HG03039 (cell line): ENCODE results near the gene ROR2.
"Not testable (repeated sequence)": the region's sequence is repeated elsewhere in the genome, so short reads cannot be mapped to it uniquely, and the experiment has no call there.

Experiments used
- ATAC-seq: cut with Tn5 transposase; IDR thresholded peaks from one replicate; pipeline ENCODE4 v1.9.1; 2021; ENCODE audit warnings: mild to moderate bottlenecking, moderate library complexity; ENCODE audit not compliant: unreplicated experiment

The ROR2 gene

DNA sequence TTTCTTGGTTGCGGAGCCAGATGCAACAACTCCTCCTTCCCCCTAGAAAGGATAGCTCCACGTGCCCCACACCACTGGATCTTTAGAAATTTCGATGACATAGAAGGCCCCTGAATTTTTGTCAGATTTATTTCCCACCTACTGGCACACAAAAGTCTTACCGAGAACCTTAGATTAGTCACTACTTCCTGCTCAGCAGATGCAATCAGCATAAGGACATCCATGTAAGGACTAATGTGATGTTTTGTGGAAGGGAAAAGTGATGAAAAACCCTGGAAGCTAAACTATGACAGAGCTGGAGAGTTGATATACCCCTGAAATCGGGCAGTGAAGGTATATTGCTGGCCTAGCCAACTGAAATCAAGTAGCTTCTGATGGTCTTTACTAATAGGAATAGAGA lies 400.9 kb downstream of the ROR2 start:
- ATAC-seq, result no peak

DNA sequence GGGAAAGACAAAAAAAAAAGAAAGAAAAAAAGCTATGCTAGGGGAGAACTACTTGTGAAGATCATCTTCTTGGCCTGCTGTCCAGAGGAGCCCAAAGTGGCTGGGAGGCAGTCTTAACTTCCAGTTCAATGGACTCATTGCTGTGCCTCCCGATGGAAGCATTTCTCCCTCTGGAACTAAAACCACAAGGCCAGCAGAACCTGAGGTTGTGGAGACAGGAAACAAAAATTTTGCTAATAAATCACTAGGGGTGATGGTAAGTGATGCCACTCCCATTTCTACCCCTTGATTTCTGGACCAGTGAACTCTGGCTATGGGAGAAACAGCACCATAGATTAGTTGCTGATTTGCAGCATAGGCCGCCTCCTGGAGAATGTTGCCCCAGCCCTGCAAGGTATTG lies 402.9 kb downstream of the ROR2 start:
- no peak for ATAC-seq

DNA sequence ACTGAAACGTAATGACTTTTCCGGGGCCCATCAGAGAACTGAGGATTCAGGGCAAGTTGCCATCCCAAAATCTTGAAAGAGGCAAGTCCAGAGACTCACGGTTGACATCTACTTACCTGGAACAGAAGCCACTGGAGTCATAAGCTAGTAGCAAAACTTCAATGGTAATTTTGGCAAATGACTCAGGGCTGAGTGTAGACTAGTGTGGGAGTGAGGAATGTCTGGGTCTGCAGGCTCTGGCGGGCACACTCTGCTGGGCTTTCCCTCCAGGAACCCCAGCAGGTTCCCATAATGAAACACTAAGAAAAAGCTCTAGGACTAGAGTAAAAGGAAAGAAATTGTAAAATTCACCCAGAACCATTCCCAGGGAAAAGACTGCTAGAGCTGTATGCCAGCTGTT lies 403.5 kb downstream of the ROR2 start:
- no peak for ATAC-seq

DNA sequence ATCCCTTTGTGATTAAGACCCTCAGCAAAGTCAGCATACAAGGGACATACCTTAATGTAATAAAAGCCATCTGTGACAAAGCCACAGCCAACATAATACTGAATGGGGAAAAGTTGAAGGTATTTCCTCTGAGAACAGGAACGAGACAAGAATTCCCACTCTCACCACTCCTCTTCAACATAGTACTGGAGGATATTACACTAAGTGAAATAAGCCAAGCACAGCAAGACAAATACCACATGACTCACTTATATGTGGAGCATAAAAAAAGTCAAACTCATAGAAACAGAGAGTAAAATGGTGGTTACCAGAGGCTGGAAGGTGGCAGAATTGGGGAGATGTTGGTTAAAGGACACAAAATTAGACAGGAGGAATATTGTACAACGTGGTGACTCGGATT lies 408.3 kb downstream of the ROR2 start:
- ATAC-seq, result no peak

DNA sequence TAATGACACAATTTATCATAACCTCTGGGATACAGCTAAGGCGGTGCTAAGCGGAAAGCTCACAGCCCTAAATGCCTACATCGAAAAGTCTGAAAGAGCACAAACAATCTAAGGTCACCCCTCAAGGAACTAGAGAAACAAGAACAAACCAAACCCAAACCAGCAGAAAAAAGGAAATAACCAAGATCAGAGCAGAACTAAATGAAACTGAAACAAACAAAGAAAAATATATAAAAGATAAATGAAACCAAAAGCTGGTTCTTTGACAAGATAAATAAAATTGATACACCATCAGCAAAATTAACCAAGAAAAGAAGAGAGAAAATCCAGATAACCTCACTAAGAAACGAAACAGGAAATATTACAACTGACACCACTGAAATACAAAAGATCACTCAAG lies 409.5 kb downstream of the ROR2 start:
- not testable (repeated sequence) for ATAC-seq

DNA sequence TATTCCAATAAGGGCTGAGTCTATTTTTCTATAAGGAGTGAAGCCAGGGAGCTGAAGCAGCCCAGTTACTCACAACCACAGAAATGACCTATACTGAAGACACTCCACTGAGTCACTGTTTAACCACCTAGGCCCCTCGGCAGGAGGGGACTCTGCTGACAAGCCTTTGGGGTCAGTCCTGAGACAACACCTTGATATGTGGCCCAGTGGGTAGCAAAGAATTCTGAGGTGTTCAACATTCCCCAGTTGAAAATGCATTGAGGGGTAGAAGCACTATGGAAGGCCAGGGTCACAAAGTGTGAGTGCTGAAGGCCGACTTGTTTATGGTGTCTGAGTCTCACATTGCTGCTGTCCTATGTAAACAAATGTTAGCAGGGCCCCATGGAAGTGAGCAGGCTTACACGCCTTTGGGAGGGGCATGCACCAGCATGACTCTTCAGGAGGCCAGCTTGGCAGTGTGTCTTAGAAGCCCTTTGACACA lies 413.8 kb downstream of the ROR2 start:
- ATAC-seq, result no peak

DNA sequence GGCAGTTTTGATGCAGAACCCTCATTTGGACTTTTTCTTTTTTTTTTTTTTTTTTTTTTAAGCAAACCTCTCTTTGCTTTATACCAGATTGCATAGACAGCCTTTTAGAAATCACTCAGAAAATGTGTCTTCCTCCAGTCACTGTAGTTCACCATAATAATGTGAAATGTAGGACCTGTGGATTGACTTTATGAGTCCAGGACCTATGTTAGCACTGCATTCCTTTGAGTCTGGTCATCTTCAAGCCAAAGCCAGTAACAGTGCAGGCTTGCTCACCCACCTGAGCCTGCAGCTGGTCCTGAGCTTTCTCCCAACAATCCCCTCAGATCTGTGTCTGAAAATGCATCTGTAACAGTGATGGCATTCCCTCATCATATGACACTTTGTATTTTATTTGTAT lies 415.7 kb downstream of the ROR2 start:
- ATAC-seq, result no peak

DNA sequence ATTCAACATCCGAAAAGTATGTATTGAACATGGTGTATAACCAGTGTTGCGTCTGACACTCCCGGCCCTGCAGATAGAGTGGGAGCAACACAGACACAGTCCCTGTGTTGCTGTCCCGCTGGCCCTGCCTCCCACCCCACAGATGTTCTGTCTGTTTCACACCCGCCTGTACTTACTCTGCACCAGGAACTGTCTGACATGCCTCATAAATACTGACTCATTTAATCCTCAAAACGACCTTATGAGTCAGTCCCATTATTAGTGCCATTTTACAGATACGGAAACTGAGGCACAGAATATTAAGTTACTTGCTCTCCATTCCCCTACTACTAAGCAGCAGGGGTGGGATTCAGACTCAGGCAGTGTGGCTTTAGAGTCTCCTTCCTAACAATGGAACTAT lies 416.6 kb downstream of the ROR2 start:
- no peak for ATAC-seq

DNA sequence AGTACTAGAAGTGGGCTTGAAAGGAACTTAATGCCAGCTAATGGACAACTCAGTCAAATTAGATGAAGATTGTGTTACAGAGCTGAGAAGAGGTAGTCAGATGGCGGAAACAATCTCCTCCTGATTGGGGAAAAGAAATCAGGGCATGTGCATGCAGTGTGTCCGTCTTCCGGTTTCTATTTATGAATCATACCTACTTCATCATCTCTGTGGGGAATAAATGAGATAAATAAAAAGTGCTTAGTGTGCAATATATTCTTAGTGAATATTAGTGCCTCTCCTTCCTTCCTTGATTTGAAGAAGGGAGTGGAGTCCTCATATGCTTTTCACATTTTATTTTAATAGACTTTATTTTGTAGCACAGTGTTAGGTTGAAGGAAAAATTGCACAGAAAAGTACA lies 417.7 kb downstream of the ROR2 start:
- no peak for ATAC-seq

DNA sequence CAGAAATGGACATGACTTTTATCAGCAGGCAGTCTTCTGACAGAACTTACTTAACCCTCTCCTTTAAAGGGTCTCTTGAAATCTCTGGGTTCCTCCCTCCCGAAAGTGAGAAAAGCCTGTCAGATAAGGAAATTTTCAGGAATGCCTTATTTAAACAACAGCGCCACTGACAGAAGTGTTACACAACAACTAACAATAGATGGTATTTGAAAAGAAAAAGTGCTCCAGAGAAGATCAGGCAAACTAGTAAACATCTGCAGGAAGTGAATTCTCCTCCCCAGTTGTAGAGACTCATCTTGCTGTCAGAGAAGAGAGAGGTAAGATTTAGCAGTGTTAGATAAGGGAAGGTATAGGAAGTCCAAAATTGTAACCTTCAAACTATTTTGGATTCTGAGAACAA lies 419.2 kb downstream of the ROR2 start:
- ATAC-seq, result no peak

DNA sequence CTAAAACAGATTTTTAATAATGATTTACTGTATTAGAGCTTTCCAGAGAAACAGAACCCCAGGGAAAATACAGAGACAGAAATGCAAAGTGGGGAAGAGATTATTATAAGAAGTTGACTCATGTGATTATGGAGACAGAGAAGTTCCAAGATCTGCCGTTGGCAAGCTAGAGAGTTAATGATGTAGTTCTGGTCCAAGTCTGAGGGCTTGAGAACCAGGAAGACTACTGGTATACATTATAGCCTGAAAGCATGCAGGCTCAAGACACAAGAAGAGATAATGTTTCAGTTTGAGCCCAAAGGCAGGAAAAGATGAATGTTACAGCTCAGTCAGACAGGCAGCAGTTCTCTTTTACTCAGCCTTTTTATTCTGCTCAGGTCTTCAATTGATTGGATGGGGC lies 427.5 kb downstream of the ROR2 start:
- no peak for ATAC-seq

DNA sequence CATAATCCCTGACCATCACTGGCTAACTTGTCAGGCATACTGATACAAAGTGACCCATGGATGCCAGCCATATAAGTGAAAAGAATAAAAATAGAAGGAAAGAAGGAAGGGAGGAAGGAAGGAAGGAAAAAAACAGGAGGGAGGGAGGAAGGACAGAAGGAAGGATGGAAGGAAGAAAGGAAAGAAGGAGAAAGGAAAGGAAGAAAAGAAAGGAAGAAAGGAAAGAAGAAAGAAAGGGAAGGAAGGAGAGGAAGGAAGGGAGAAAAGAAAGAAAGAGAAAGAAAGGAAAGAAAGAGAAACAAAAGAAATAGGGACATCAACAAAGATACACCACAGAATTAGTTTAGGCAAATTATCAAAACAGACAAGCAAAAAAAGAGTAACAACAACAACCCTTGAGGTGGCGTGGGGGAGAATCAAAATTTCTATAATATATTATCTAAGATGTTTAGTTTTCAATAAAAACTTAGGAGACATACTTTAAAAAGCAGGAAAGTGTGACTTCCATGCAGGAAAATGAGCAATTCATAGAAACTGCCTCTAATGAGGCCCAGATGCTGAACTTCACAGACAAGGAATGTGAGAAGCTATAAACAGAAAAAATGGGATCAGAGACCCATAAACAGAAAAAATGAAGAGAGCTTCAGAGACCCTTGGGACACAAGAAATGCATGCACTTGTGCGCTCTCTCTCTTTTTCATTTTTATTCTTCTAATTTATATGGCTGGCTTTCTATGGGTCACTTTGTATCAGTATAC lies 430.3 kb downstream of the ROR2 start:
- ATAC-seq, result no peak

DNA sequence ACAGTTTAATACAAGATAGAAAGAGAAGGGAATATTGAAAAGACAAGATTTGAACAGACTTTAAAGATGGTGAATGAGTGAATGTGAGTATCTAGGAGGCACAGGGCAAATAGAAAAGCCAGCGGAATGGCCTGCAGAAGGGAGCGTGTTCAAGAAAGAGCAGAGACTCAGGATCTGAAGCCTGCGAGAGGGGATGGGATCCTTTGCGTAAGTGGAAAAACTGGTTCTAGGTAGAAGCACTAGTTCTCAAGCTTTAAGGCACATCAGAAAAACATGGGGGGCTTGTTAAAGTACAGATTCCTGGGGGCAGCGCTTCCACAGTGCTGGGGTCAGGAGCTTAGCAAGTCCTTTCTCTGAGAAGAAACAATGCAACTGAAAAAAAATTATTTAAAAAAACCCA lies 431.6 kb downstream of the ROR2 start:
- no peak for ATAC-seq

DNA sequence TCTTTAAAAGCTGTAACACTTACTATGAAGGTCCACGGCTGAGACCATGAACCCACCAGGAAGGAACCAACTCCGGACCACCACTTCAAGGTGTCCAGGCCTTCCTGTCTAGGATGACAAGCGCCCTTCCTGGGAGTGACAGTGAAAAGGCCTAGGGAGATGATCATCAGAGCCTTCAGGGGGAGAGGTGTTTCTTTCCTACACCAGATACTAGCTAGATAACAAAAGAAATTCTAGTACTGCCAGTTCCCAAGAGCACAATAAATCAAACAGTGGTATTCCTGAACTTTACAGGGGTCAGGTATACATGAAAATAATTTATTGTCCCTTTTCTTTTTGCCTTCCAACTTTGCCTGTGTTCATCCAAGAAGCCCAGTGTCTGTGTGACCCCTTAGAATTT lies 432.2 kb downstream of the ROR2 start:
- ATAC-seq, result no peak

DNA sequence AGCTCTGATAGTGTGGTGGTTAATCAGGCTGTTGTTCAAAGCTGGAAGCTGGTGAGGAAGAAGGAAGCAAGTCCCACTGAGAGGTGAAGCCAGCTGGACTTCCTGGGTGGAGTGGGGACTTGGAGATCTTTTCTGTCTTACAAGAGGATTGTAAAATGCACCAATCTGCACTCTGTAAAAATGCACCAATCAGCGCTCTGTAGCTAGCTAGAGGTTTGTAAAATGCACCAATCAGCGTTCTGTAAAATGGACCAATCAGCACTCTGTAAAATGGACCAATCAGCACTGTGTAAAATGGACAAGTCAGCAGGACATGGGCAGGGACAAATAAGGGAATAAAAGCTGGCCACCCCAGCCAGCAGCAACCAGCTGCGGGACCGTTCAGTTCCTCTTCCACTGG lies 432.7 kb downstream of the ROR2 start:
- ATAC-seq, result not testable (repeated sequence)

DNA sequence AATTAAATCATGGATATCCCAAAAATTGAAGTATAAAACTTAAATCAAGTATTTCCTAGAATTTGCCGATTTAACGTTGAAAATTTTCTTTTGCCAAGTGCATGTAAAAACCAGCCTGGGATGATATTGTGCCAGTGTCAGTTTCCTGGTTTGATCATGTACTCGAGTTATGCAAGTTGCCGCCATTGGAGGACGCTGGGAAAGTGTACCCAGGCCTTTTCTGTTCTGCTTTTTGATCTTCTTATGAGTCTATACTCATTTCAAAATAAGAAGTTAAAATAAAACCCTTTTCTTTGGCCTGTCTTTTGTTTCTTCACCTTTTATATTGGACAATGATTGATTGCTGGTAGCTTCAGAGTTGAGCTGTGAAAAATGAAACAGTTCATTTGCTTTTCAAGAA lies 433.3 kb downstream of the ROR2 start:
- no peak for ATAC-seq

DNA sequence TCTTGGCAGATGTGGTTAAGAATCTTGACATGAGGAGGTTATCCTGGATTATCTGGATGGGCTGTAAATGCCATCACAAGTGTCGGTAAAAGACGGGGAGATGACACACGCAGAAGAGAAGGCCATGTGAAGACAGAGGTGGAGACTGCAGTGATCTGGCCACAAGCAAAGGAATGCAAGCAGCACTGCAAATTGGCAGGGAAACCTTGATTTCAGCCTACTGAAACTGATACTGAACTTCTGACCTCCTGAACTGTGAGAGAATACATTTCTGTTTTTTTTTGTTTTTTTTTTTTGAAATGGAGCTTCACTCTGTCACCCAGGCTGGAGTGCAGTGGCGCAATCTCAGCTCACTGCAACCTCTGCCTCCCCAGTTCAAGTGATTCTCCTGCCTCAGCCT lies 433.9 kb downstream of the ROR2 start:
- ATAC-seq, result no peak

DNA sequence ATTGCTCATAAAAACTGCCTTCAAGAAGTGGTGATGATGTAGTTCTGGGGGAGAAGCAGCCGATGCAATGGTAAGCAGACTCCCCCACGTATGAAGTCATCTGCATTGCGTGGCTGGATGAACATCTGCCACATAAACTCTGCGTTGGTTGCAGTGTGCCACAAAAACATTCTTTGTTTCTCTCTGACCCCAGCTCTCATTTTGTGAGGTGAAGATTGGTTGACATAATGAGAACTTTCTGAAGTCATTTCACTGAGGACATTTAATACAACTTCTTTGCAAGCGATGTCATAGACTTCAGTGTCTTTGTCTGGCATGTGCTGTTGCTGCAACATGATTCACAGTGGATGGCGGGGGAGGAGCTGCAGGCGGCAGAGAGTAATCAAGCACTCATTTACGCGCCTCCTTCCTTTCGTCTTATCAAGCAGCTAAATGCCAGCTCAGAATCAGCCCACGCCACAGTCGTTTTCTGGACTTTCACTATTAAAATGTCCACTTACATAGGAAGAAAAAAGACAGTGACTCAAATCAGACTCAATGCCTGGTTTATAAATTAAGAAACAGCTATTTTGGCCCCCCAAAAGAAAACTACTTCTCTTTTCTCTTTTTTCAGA lies 434.8 kb downstream of the ROR2 start:
- ATAC-seq, result no peak
